Activated CD8-positive, alpha-beta memory T cell treated with anti-CD3 and anti-CD28 coated beads, Interleukin-2, amount 10 ng/mL, durations not matched to agents 7 days and 5 days (primary cell): Measurements from ENCODE around the gene CXCL14. TPM values are rescaled to one million over a fixed set of nuclear protein-coding genes. Genes with fewer than 3 reads are reported as not detected.

Source experiments
- ATAC-seq: fragments of 150-1000 bp; cut with Tn5 transposase; one replicate; pipeline ENCODE4 v1.10.0; 2021; ENCODE audit warnings: moderate library complexity
- CTCF ChIA-PET: fragments of 350-600 bp; sonication (Branson Sonifier 250); formaldehyde crosslinking; loops from one replicate; lab custom pipeline; 2021; ENCODE audit warnings: antibody characterized with exemption; lab: Charles Lee
- DNase-seq: peaks from one replicate; pipeline ENCODE4 v3.0.0-alpha.2; 2020
- H3K27ac Mint-ChIP-seq: one replicate; pipeline ENCODE4 v1.8.0; 2021; ENCODE audit warnings: mild to moderate bottlenecking, mixed read lengths
- H3K27me3 Mint-ChIP-seq: one replicate; pipeline ENCODE4 v1.8.0; 2021; ENCODE audit warnings: mixed read lengths
- H3K36me3 Mint-ChIP-seq: one replicate; pipeline ENCODE4 v1.8.0; 2021; ENCODE audit warnings: mild to moderate bottlenecking, mixed read lengths
- H3K4me1 Mint-ChIP-seq: one replicate; pipeline ENCODE4 v1.8.0; 2021; ENCODE audit warnings: mixed read lengths
- H3K4me3 Mint-ChIP-seq: one replicate; pipeline ENCODE4 v1.8.0; 2021; ENCODE audit warnings: mild to moderate bottlenecking, moderate library complexity, mixed read lengths
- H3K9me3 Mint-ChIP-seq: one replicate; pipeline ENCODE4 v1.8.0; 2022; ENCODE audit warnings: low read depth, mixed read lengths
- total RNA-seq, 2 experiments: library from RNA; stranded (reverse); gene quantifications; one replicate each; pipeline ENCODE4 v1.2.3, GENCODE V29; 2021

Gene CXCL14
- total RNA-seq, 2 experiments from 2014 or later: not detected

GRCh38 chr5:135604056-135604455, 25.3 kb upstream of the CXCL14 start:
- ATAC-seq (no peak), DNase-seq (no peak)
- H3K4me3 Mint-ChIP-seq: no peak overlapping the region
- H3K9me3 Mint-ChIP-seq: no peaks in the 10 kb centered on the region
- no peaks in the 10 kb centered on the region for H3K4me1 Mint-ChIP-seq
- no peaks in the 10 kb centered on the region for H3K36me3 Mint-ChIP-seq
- no peak overlapping the region for H3K27ac Mint-ChIP-seq
- peaks cover 13% of the 10 kb centered on the region for H3K27me3 Mint-ChIP-seq
- CTCF ChIA-PET: no interaction called here

GRCh38 chr5:135602882-135603721, 24.3 kb upstream of the CXCL14 start:
- Mint-ChIP-seq H3K36me3 (no peaks in the 10 kb centered on the region), H3K4me3 (no peak overlapping the region), H3K27ac (no peak overlapping the region), H3K27me3 (peaks cover 13% of the 10 kb centered on the region), H3K4me1 (no peaks in the 10 kb centered on the region), H3K9me3 (no peaks in the 10 kb centered on the region)
- CTCF ChIA-PET: no interaction called here
- no peak for ATAC-seq
- DNase-seq: peak; percentile 21

- CTCF ChIA-PET: no interaction called here
- no peaks in the 10 kb centered on the region for H3K36me3 Mint-ChIP-seq
- DNase-seq: peak; percentile 3
- no peak overlapping the region for H3K4me3 Mint-ChIP-seq
- no peaks in the 10 kb centered on the region for H3K9me3 Mint-ChIP-seq
- no peak for ATAC-seq
- peaks cover 8% of the 10 kb centered on the region for H3K27me3 Mint-ChIP-seq
- no peak overlapping the region for H3K27ac Mint-ChIP-seq
- H3K4me1 Mint-ChIP-seq: no peaks in the 10 kb centered on the region
These were observed 22.7 kb upstream of the CXCL14 start for GRCh38 chr5:135601466-135601865.

GRCh38 chr5:135600971-135601381, 22.2 kb upstream of the CXCL14 start:
- no peak for ATAC-seq
- H3K27ac Mint-ChIP-seq: no peak overlapping the region
- H3K36me3 Mint-ChIP-seq: no peaks in the 10 kb centered on the region
- CTCF ChIA-PET: no interaction called here
- no peaks in the 10 kb centered on the region for H3K9me3 Mint-ChIP-seq
- peak; percentile 22 for DNase-seq
- peaks cover 12% of the 10 kb centered on the region for H3K27me3 Mint-ChIP-seq
- H3K4me1 Mint-ChIP-seq: no peaks in the 10 kb centered on the region
- H3K4me3 Mint-ChIP-seq: no peak overlapping the region

GRCh38 chr5:135600152-135600570, 21.4 kb upstream of the CXCL14 start:
- DNase-seq (peak; percentile 15), ATAC-seq (no peak)
- H3K27me3 Mint-ChIP-seq: peaks cover 7% of the 10 kb centered on the region
- no peaks in the 10 kb centered on the region for H3K36me3 Mint-ChIP-seq
- H3K27ac Mint-ChIP-seq: no peak overlapping the region
- no peak overlapping the region for H3K4me3 Mint-ChIP-seq
- CTCF ChIA-PET: no interaction called here
- H3K9me3 Mint-ChIP-seq: no peaks in the 10 kb centered on the region
- no peaks in the 10 kb centered on the region for H3K4me1 Mint-ChIP-seq

GRCh38 chr5:135599421-135600151, 20.8 kb upstream of the CXCL14 start:
- Mint-ChIP-seq H3K4me1 (no peaks in the 10 kb centered on the region), H3K4me3 (no peak overlapping the region), H3K36me3 (no peaks in the 10 kb centered on the region), H3K27ac (no peak overlapping the region), H3K9me3 (no peaks in the 10 kb centered on the region), H3K27me3 (peaks cover 7% of the 10 kb centered on the region)
- peak; percentile 7 for DNase-seq
- no peak for ATAC-seq
- CTCF ChIA-PET: interaction anchor here (1.5 kb wide), 1 partner anchor 33 kb away, joined by 3 read pairs; no protein-coding TSS in a partner anchor

GRCh38 chr5:135598691-135599395, 20.1 kb upstream of the CXCL14 start:
- no peaks in the 10 kb centered on the region for H3K4me1 Mint-ChIP-seq
- no peak overlapping the region for H3K27ac Mint-ChIP-seq
- peaks cover 7% of the 10 kb centered on the region for H3K27me3 Mint-ChIP-seq
- DNase-seq (no peak), ATAC-seq (no peak)
- CTCF ChIA-PET: interaction anchor here (1.5 kb wide), 1 partner anchor 33 kb away, joined by 3 read pairs; no protein-coding TSS in a partner anchor
- no peak overlapping the region for H3K4me3 Mint-ChIP-seq
- H3K36me3 Mint-ChIP-seq: no peaks in the 10 kb centered on the region
- no peaks in the 10 kb centered on the region for H3K9me3 Mint-ChIP-seq

GRCh38 chr5:135596788-135597187, 18.0 kb upstream of the CXCL14 start:
- H3K36me3 Mint-ChIP-seq: no peaks in the 10 kb centered on the region
- ATAC-seq (no peak), DNase-seq (peak; percentile 9)
- no peak overlapping the region for H3K27ac Mint-ChIP-seq
- H3K9me3 Mint-ChIP-seq: no peaks in the 10 kb centered on the region
- peaks cover 7% of the 10 kb centered on the region for H3K27me3 Mint-ChIP-seq
- CTCF ChIA-PET: no interaction called here
- H3K4me3 Mint-ChIP-seq: no peak overlapping the region
- H3K4me1 Mint-ChIP-seq: no peaks in the 10 kb centered on the region

- Mint-ChIP-seq H3K27ac (no peak overlapping the region), H3K27me3 (peaks cover 6% of the 10 kb centered on the region), H3K36me3 (no peaks in the 10 kb centered on the region), H3K9me3 (no peaks in the 10 kb centered on the region), H3K4me1 (no peaks in the 10 kb centered on the region), H3K4me3 (no peak overlapping the region)
- ATAC-seq: no peak
- DNase-seq: no peak
- CTCF ChIA-PET: no interaction called here
These were observed 17.5 kb upstream of the CXCL14 start for GRCh38 chr5:135596157-135596763.

- Mint-ChIP-seq H3K27ac (no peak overlapping the region), H3K27me3 (peaks cover 5% of the 10 kb centered on the region), H3K9me3 (no peaks in the 10 kb centered on the region), H3K36me3 (no peaks in the 10 kb centered on the region), H3K4me3 (no peak overlapping the region), H3K4me1 (no peaks in the 10 kb centered on the region)
- ATAC-seq: no peak
- CTCF ChIA-PET: no interaction called here
- DNase-seq: peak; percentile 18
These were observed 15.7 kb upstream of the CXCL14 start for GRCh38 chr5:135594416-135594960.

GRCh38 chr5:135593886-135594285, 15.1 kb upstream of the CXCL14 start:
- ATAC-seq (no peak), DNase-seq (peak; percentile 9)
- Mint-ChIP-seq H3K36me3 (no peaks in the 10 kb centered on the region), H3K4me1 (no peaks in the 10 kb centered on the region), H3K27ac (no peak overlapping the region), H3K9me3 (no peaks in the 10 kb centered on the region), H3K27me3 (peaks cover 5% of the 10 kb centered on the region), H3K4me3 (no peak overlapping the region)
- CTCF ChIA-PET: interaction anchor here (1.8 kb wide), 1 partner anchor 27 kb away, joined by 6 read pairs; no protein-coding TSS in a partner anchor

- ATAC-seq: no peak
- CTCF ChIA-PET: interaction anchor here (1.8 kb wide), 1 partner anchor 27 kb away, joined by 6 read pairs; no protein-coding TSS in a partner anchor
These were observed 14.3 kb upstream of the CXCL14 start for GRCh38 chr5:135593141-135593540.

More at GRCh38 chr5:135593141-135593540, 14.3 kb upstream of the CXCL14 start:
- Mint-ChIP-seq H3K9me3 (no peaks in the 10 kb centered on the region), H3K27ac (no peak overlapping the region), H3K36me3 (no peaks in the 10 kb centered on the region), H3K4me1 (no peaks in the 10 kb centered on the region), H3K4me3 (no peak overlapping the region), H3K27me3 (peaks cover 5% of the 10 kb centered on the region)
- DNase-seq: no peak
